ENCODE results near the gene TNIK. TPM values are rescaled to one million over a fixed set of nuclear protein-coding genes. Genes with fewer than 3 reads are reported as not detected.

TNIK gene
- total and polyA plus RNA-seq, 10 of the 15 experiments (the other 5 are each of a cell fraction or from before 2014, with no cell fraction given) = 13.9 to 74.3 (median 48.2) TPM

GRCh38 chr3:171093462-171093861, 366.7 kb downstream of the TNIK start (continued):
- no peak for TF ChIP-seq PRDM15 (CRISPR knock-in tag; IDR thresholded peaks at IDR 0.05)

GRCh38 chr3:171092467-171092911, 367.7 kb downstream of the TNIK start:
- H3K9me3 ChIP-seq (replicated peaks; ENCODE audit: control insufficient read depth, insufficient read depth, low read length) = no peaks in the 10 kb centered on the region
- no peak overlapping the region for H3K4me3 ChIP-seq
- no peaks in the 10 kb centered on the region for H3K4me1 ChIP-seq (ENCODE audit: control insufficient read depth, insufficient read depth, low read length)
- no peaks in the 10 kb centered on the region for H3K27me3 ChIP-seq (replicated peaks in 1 of 2; ENCODE audit: control insufficient read depth in 2 of 2, insufficient read depth in 2 of 2, low read length in 1 of 2)
- ChIA-PET RAD21 (ENCODE audit: unreplicated experiment) (no interaction called here), POLR2A (no interaction called here), CTCF (no interaction called here), SMC1A (ENCODE audit: uncharacterized antibody, unreplicated experiment) (no interaction called here)
- H3K79me2 ChIP-seq (ENCODE audit: control insufficient read depth, insufficient read depth, low read length) = no peaks in the 10 kb centered on the region
- TF ChIP-seq SMAD1 (IDR thresholded peaks at IDR 0.05; ENCODE audit: low read depth, partially characterized antibody) (no peak), SREBF1 (IDR thresholded peaks at IDR 0.05; ENCODE audit: low read length) (no peak), GABPA (IDR thresholded peaks at IDR 0.05; ENCODE audit: low read depth) (no peak), HDGF (IDR thresholded peaks at IDR 0.05) (no peak), NBN (IDR thresholded peaks at IDR 0.05) (no peak), EED (IDR thresholded peaks at IDR 0.05; ENCODE audit: low read depth) (no peak), KLF5 (IDR thresholded peaks at IDR 0.05; ENCODE audit: partially characterized antibody) (no peak), POLR2AphosphoS2 (IDR thresholded peaks at IDR 0.05; ENCODE audit: low read depth, low read length) (no peak), PAX8 (IDR thresholded peaks at IDR 0.05) (no peak), HDAC2 (IDR thresholded peaks at IDR 0.05) (no peak)
- no TSS peak for BruUV-seq (replicated peaks)
- H3K27ac ChIP-seq (ENCODE audit: control insufficient read depth, insufficient read depth) = no peak overlapping the region
- no peak for FAIRE-seq
- no peaks in the 10 kb centered on the region for H4K20me1 ChIP-seq (ENCODE audit: control insufficient read depth, insufficient read depth)
- intact Hi-C loops (cut with micrococcal nuclease; ENCODE audit: unreplicated experiment) = no loop called here
- H2AFZ ChIP-seq (ENCODE audit: control insufficient read depth, low read depth, low read length) = no peak overlapping the region
- WGBS (ENCODE audit: insufficient coverage, insufficient replicate concordance, low lambda C conversion rate, missing lambda C conversion rate) = 39% methylated on average over 1 of the region's 1 CpG
- no peak for DNase-seq (ENCODE audit: low read depth, low spot score)
- no peak overlapping the region for H3K4me2 ChIP-seq (ENCODE audit: control insufficient read depth, insufficient read depth)
- in situ Hi-C loops (cut with MboI) = no loop called here
- peaks cover 3 to 31% of the 10 kb centered on the region in 2 experiments for H3K36me3 ChIP-seq (ENCODE audit: control insufficient read depth in 2 of 2, insufficient read depth in 2 of 2, low read length in 1 of 2)
- no peak for ATAC-seq
- no peak overlapping the region for H3K9ac ChIP-seq (ENCODE audit: control insufficient read depth, insufficient read depth, low read length)

Data from GM12878 (cell line).